Liver (tissue), 9 donors: ENCODE measurements around the gene FGF1. TPM values are rescaled to one million over a fixed set of nuclear protein-coding genes. Genes with fewer than 3 reads are reported as not detected.

ENCODE experiments used
- DNase-seq: peaks from one replicate; pipeline ENCODE4 v3.0.0-alpha.2; 2017; ENCODE audit warnings: low spot score
- H3K27ac ChIP-seq, 2 donors: one replicate each; pipeline ENCODE4 v1.7.0; 2013; ENCODE audit warnings: inconsistent platforms in 2 of 2, low read length in 2 of 2, control low read depth in 1 of 2, low read depth in 1 of 2, mild to moderate bottlenecking in 1 of 2
- H3K27me3 ChIP-seq, 4 donors: one replicate each; pipeline versions ENCODE4 v1.6.1 to v1.7.0; 2013; ENCODE audit warnings: low read length in 3 of 4, inconsistent platforms in 1 of 4, mild to moderate bottlenecking in 1 of 4, moderate library complexity in 1 of 4; ENCODE audit not compliant: control insufficient read depth in 4 of 4, insufficient read depth in 4 of 4
- H3K36me3 ChIP-seq, 4 donors: one replicate each; pipeline versions ENCODE4 v1.6.1 to v1.7.0; 2013; ENCODE audit warnings: low read length in 3 of 4, mild to moderate bottlenecking in 3 of 4, low read depth in 1 of 4, moderate library complexity in 1 of 4; ENCODE audit not compliant: control insufficient read depth in 4 of 4, insufficient read depth in 3 of 4
- H3K4me1 ChIP-seq, 4 donors: one replicate each; pipeline versions ENCODE4 v1.6.1 to v1.7.0; 2013; ENCODE audit warnings: low read length in 3 of 4, mild to moderate bottlenecking in 3 of 4, moderate library complexity in 1 of 4; ENCODE audit not compliant: control insufficient read depth in 4 of 4, insufficient read depth in 4 of 4
- H3K4me3 ChIP-seq, 3 donors: one replicate each; pipeline versions ENCODE4 v1.6.1 to v1.7.0; 2013; ENCODE audit warnings: low read length in 3 of 3, control low read depth in 1 of 3, low read depth in 1 of 3, mild to moderate bottlenecking in 1 of 3
- H3K9ac ChIP-seq, 2 donors: one replicate each; pipeline ENCODE4 v1.7.0; 2013; ENCODE audit warnings: low read length in 2 of 2, mild to moderate bottlenecking in 2 of 2, moderate library complexity in 2 of 2, control low read depth in 1 of 2, low read depth in 1 of 2
- H3K9me3 ChIP-seq, 4 donors: one replicate each; pipeline versions ENCODE4 v1.6.1 to v1.7.0; 2013; ENCODE audit warnings: low read length in 3 of 4; ENCODE audit not compliant: control insufficient read depth in 4 of 4
- EGR1 ChIP-seq, 2 donors: IDR thresholded peaks; 2 replicates each; pipeline ENCODE4 v1.6.1; 2016 to 2018; ENCODE audit warnings: antibody characterized with exemption in 2 of 2, low read depth in 2 of 2
- FOXA1 ChIP-seq: IDR thresholded peaks from 2 replicates; pipeline ENCODE4 v1.6.1; 2016; ENCODE audit warnings: antibody characterized with exemption
- FOXA2 ChIP-seq: IDR thresholded peaks from 2 replicates; pipeline ENCODE4 v1.6.1; 2016; ENCODE audit warnings: antibody characterized with exemption
- GABPA ChIP-seq, 2 donors: IDR thresholded peaks in 1 of 2; conservative IDR thresholded peaks in 1 of 2; 2 replicates each; pipeline ENCODE4 v1.6.1; 2016; ENCODE audit warnings: antibody characterized with exemption in 2 of 2, mild to moderate bottlenecking in 1 of 2, moderate library complexity in 1 of 2
- HNF4A ChIP-seq, 2 donors: conservative IDR thresholded peaks; 2 replicates each; pipeline ENCODE4 v1.6.1; 2016; ENCODE audit warnings: antibody characterized with exemption in 2 of 2, mild to moderate bottlenecking in 2 of 2
- HNF4G ChIP-seq: IDR thresholded peaks from 2 replicates; pipeline ENCODE4 v1.6.1; 2016; ENCODE audit warnings: antibody characterized with exemption
- JUND ChIP-seq, 2 donors: IDR thresholded peaks; 2 replicates each; pipeline ENCODE4 v1.6.1; 2016; ENCODE audit warnings: antibody characterized with exemption in 2 of 2
- MAX ChIP-seq: IDR thresholded peaks from 2 replicates; pipeline ENCODE4 v1.6.1; 2016; ENCODE audit warnings: antibody characterized with exemption
- NR2F2 ChIP-seq: IDR thresholded peaks from 2 replicates; pipeline ENCODE4 v1.6.1; 2016; ENCODE audit warnings: antibody characterized with exemption
- RAD21 ChIP-seq, 2 donors: IDR thresholded peaks; 2 replicates each; pipeline ENCODE4 v1.6.1; 2016; ENCODE audit warnings: antibody characterized with exemption in 2 of 2, mild to moderate bottlenecking in 2 of 2
- REST ChIP-seq: IDR thresholded peaks from 2 replicates; pipeline ENCODE4 v1.6.1; 2016; ENCODE audit warnings: antibody characterized with exemption, mild to moderate bottlenecking
- RXRA ChIP-seq, 2 donors: IDR thresholded peaks; 2 replicates each; pipeline ENCODE4 v1.6.1; 2017 to 2018; ENCODE audit warnings: antibody characterized with exemption in 2 of 2, mild to moderate bottlenecking in 1 of 2
- SP1 ChIP-seq: IDR thresholded peaks from 2 replicates; pipeline ENCODE4 v1.6.1; 2018; ENCODE audit warnings: antibody characterized with exemption, mild to moderate bottlenecking
- TAF1 ChIP-seq: conservative IDR thresholded peaks from 2 replicates; pipeline ENCODE4 v1.6.1; 2016; ENCODE audit warnings: antibody characterized with exemption, mild to moderate bottlenecking
- YY1 ChIP-seq: IDR thresholded peaks from 2 replicates; pipeline ENCODE4 v1.6.1; 2016; ENCODE audit warnings: antibody characterized with exemption, mild to moderate bottlenecking
- ZBTB33 ChIP-seq: IDR thresholded peaks from 2 replicates; pipeline ENCODE4 v1.6.1; 2016; ENCODE audit warnings: antibody characterized with exemption
- WGBS: extraction: QIAGEN DNeasy Blood & Tissue Kit; methylation state at CpG from one replicate; pipeline ENCODE4 v1.1.7; 2013; 5-methylcytosine and 5-hydroxymethylcytosine counted together
- polyA plus RNA-seq, 2 donors: library from polyadenylated mRNA; stranded (reverse) in 1 of 2; unstranded in 1 of 2; fragments of 200-250 nt in 1 of 2; fragments of >200 nt in 1 of 2; fragmentation: Nextera tagmentation in 1 of 2; extraction: Ambion mirVana in 1 of 2; gene quantifications; one replicate each; pipeline versions ENCODE4 v1.2.1 to v1.2.3, GENCODE V29; 2013 to 2015
- total RNA-seq, 2 donors: library from RNA; depleted of rRNA; stranded (reverse); fragments of >200 nt; gene quantifications; one replicate each; pipeline ENCODE4 v1.2.3, GENCODE V29; 2014
- TF ChIP-seq, protein P1 (sequence below): IDR thresholded peaks from 2 replicates; pipeline ENCODE4 v1.6.1; 2016; ENCODE audit warnings: antibody characterized with exemption
- TF ChIP-seq, protein P2 (sequence below): fragments of 150-350 bp; IDR thresholded peaks from 2 replicates; pipeline ENCODE4 v1.5.1; 2017; ENCODE audit warnings: improper control_type of control experiment, low read depth, low read length; ENCODE audit not compliant: missing input control
- donor health status: healthy.
- donor health status: healthy.
- donor health status: healthy.
- donor health status: healthy.
- donor health status: healthy.

The FGF1 gene
- total and polyA plus RNA-seq, 4 donors, result 0.05 to 0.25 (median 0.16) TPM

- no peak for TF ChIP-seq JUND (IDR thresholded peaks at IDR 0.05)
- no peak for TF ChIP-seq EGR1 (IDR thresholded peaks at IDR 0.05; ENCODE audit: low read depth in 2 of 2)
Observed at GRCh38 chr5:142686210-142686734, 382 bp upstream of the FGF1 start (continued).

DNA sequence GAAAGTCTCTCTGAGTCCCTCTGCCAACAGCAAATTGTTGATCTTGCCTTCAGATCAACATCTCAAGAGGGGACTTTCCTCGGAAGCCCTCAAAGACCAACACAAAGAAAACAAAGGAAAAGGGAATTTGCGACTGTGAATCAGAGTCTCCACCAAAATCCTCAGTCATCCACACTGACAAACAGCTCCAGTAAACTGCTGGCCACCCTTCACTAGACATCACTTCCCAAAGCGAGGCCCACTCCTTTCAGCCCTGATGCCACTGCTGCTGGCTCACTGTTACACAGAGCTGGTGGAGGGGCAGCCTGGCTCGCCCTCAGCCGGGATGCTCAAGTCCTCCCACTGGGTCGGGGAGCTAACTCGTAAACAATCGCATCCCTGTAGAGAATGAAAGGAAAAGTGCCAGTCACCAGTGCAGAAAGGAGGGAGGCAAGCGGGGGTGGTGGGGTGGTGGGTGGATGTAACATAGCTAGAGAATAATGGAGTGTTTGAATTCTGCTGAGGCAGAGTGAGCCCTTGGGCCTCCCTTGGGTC lies 1.3 kb downstream of the FGF1 start:
- Histone ChIP-seq H3K27ac (no peak overlapping the region), H3K4me3 (no peak overlapping the region), H3K9me3 (no peaks in the 10 kb centered on the region), H3K27me3 (no peaks in the 10 kb centered on the region), H3K4me1 (no peaks in the 10 kb centered on the region), H3K36me3 (no peaks in the 10 kb centered on the region), H3K9ac (no peak overlapping the region)
- WGBS, result 78% methylated on average over 9 of the region's 9 CpGs
- no peak for DNase-seq
- TF ChIP-seq REST (no peak), HNF4A (conservative IDR thresholded peaks at IDR 0.05) (no peak), ZBTB33 (no peak), FOXA2 (no peak), RAD21 (IDR thresholded peaks at IDR 0.05) (no peak), YY1 (no peak), RXRA (IDR thresholded peaks at IDR 0.05) (no peak), EGR1 (IDR thresholded peaks at IDR 0.05; ENCODE audit: low read depth in 2 of 2) (no peak), MAX (no peak), FOXA1 (no peak), JUND (IDR thresholded peaks at IDR 0.05) (no peak), SP1 (no peak), NR2F2 (no peak), HNF4G (no peak), TAF1 (no peak), GABPA (IDR thresholded peaks at IDR 0.05 in 1 of 2, conservative IDR thresholded peaks at IDR 0.05 in 1 of 2) (no peak)
- TF ChIP-seq, protein P1, sequence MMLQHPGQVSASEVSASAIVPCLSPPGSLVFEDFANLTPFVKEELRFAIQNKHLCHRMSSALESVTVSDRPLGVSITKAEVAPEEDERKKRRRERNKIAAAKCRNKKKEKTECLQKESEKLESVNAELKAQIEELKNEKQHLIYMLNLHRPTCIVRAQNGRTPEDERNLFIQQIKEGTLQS, result no peak
- TF ChIP-seq, protein P2, sequence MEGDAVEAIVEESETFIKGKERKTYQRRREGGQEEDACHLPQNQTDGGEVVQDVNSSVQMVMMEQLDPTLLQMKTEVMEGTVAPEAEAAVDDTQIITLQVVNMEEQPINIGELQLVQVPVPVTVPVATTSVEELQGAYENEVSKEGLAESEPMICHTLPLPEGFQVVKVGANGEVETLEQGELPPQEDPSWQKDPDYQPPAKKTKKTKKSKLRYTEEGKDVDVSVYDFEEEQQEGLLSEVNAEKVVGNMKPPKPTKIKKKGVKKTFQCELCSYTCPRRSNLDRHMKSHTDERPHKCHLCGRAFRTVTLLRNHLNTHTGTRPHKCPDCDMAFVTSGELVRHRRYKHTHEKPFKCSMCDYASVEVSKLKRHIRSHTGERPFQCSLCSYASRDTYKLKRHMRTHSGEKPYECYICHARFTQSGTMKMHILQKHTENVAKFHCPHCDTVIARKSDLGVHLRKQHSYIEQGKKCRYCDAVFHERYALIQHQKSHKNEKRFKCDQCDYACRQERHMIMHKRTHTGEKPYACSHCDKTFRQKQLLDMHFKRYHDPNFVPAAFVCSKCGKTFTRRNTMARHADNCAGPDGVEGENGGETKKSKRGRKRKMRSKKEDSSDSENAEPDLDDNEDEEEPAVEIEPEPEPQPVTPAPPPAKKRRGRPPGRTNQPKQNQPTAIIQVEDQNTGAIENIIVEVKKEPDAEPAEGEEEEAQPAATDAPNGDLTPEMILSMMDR, result no peak
